ENCODE data around the gene ESM1. TPM values are rescaled to one million over a fixed set of nuclear protein-coding genes. Genes with fewer than 3 reads are reported as not detected.

ESM1 gene
- not detected in 5 replicates for total RNA-seq (2022; extraction: Qiagen RNA extraction; ENCODE audit: low read depth)

GRCh38 chr5:54985301-54986268, at the start of gene ESM1:
Gene ESM1 (minus strand): TSS chr5:54985593. CDS start chr5:54985517, 76 bp downstream.

Other genes starting within 250 kb of the ESM1 start
- not detected in 5 replicates for gene GZMK, start 38.7 kb upstream of the ESM1 start, total RNA-seq (2022; extraction: Qiagen RNA extraction; ENCODE audit: low read depth)
- not detected in 5 replicates for gene GZMA, start 117.1 kb upstream of the ESM1 start, total RNA-seq (2022; extraction: Qiagen RNA extraction; ENCODE audit: low read depth)
- 37.5 to 49.4 TPM (median 44.5 TPM) in 5 replicates for gene GPX8, start 174.6 kb upstream of the ESM1 start, total RNA-seq (2022; extraction: Qiagen RNA extraction; ENCODE audit: low read depth)
- gene CDC20B, start 187.6 kb upstream of the ESM1 start, total RNA-seq (2022; extraction: Qiagen RNA extraction; ENCODE audit: low read depth) = 0.07 to 0.14 TPM (median 0.09 TPM) in 3 of 5 replicates, not detected in the others
- 1.7 to 3.2 TPM (median 2.3 TPM) in 5 replicates for gene MCIDAS, start 241.7 kb upstream of the ESM1 start, total RNA-seq (2022; extraction: Qiagen RNA extraction; ENCODE audit: low read depth)
- 7.1 to 8.7 TPM (median 8.6 TPM) in 5 replicates for gene CCNO, start 248.0 kb upstream of the ESM1 start, total RNA-seq (2022; extraction: Qiagen RNA extraction; ENCODE audit: low read depth)

All from A549 treated with DMSO at 1 μM for 4 hours (cell line).